Stimulated activated CD8-positive, alpha-beta memory T cell treated with anti-CD3 and anti-CD28 coated beads, Interleukin-15, amount 100 ng/mL, for 1 hour (primary cell): ENCODE measurements around the gene UBA1.

ENCODE experiments used
- DNase-seq: peaks from one replicate; pipeline ENCODE4 v3.0.0-alpha.2; 2020; ENCODE audit warnings: low read depth

The UBA1 gene

DNA sequence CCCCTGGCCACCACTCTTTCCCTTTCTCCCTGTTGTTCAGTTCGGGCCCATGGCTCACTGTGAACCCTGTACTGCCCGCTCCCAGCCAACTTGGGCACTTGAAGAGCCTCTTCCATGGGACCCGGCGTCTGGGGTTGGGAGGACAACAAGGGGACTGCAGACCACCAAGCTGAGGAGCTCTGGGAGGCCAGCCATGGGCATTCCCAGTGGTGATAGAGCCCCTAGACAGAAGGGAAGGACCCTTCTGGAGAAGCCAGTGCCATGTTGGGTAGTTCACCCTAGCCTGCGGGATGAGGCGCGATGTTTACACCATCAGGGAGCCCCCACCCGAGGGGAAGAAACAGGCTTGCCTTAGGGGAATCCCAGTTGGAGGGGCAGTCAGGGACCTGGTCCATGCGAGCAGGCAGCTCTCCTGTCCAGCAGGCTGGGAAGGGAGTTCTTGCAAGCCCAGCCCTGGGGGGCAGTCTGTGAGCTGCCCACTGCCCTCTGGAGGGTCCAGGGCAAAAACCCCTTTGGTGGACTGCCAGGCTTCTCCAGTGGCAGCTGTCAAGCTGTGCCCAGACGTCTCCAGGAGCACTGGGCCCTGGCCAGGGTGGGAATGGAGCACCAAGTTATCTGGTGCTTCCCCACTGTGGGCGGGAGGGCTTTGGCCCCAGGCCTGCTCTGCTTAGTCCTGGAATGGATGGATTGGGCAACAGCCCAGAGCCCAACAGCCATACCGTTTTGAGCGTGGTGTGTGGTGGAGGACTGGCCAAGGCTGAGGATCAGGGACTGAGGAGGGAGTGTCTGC lies 23.7 kb upstream of the UBA1 start:
- no peak for DNase-seq

- DNase-seq, result no peak
These were observed 22.6 kb upstream of the UBA1 start for GRCh38 chrX:47170861-47171692.

DNA sequence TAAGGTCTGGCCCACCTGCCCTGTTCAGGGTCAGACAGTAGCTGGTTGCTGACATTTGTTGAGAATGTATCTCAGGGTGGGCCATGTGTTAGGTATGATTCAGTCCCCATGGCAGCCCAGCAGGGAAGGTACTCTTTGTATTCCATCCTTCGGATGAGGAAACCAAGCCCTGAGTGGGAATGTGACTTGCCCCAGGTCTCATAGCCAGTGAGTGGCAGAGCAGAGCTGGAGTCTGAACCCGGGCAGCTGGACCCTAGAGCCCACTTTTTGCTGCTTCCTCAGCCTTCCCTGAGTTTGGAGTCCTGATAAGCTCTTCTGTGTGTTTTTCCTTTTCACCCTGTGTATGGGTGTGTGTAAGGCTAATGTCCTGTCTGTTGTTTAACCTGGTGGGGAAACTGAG lies 21.6 kb upstream of the UBA1 start:
- no peak for DNase-seq

- DNase-seq, result no peak
These were observed 21.1 kb upstream of the UBA1 start for GRCh38 chrX:47172549-47172948.

GRCh38 chrX:47172971-47173792 lies 20.4 kb upstream of the UBA1 start:
- no peak for DNase-seq

- no peak for DNase-seq
These were observed 19.3 kb upstream of the UBA1 start for GRCh38 chrX:47174376-47174775.

GRCh38 chrX:47174846-47175587 lies 18.6 kb upstream of the UBA1 start:
- DNase-seq, result no peak

GRCh38 chrX:47175588-47175980 lies 18.0 kb upstream of the UBA1 start:
- no peak for DNase-seq

DNA sequence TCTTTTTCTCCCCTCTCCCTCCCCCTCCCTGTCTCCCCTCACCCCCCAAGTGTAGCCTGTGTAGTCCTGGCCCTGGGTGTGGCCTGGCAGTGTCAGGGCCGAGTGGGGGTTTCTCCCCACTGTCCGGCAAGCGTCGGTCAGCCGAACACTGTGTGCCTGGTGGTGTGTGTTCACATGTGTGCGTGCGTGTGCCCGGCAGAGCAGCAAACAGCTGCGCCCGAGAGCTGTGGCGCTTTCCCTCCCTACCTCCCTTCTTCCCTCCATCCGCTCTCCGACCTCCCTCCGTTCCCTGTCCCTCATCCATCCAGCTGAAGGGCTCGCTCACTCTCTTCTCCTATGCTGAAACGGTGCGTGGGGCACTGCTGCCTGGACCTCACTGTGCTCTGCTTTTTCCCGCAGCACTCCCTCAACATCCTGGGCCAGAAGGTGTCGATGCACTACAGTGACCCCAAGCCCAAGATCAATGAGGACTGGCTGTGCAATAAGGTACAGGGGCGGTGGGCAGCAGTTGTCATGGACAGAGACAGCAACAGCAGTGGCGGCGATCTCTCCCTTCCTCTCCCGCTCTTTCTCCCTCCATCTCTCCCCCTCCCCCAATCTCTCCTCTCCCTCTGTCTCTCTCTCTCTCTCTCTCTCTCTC lies 17.4 kb upstream of the UBA1 start:
- no peak for DNase-seq

DNA sequence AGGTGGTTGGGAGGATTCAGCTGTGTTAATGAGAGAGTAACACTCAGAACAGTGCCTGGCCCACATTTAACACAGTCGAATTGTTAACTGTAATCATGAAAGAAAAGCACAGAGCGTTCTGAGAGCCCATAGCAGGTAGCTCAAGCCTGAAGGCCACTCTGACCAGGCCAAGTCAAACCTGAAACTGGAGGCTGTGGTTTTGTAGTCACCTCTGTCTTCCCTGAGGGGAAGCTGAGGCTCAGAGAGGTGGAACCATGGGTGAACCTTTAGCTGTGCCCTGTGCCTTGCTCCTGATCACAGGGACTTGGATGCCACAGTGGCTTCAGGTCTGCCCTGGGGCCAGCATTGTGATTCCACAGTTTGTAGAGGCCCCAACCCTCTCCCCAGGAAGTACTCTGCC lies 16.6 kb upstream of the UBA1 start:
- no peak for DNase-seq

GRCh38 chrX:47178337-47178736 lies 15.3 kb upstream of the UBA1 start:
- DNase-seq, result no peak

DNA sequence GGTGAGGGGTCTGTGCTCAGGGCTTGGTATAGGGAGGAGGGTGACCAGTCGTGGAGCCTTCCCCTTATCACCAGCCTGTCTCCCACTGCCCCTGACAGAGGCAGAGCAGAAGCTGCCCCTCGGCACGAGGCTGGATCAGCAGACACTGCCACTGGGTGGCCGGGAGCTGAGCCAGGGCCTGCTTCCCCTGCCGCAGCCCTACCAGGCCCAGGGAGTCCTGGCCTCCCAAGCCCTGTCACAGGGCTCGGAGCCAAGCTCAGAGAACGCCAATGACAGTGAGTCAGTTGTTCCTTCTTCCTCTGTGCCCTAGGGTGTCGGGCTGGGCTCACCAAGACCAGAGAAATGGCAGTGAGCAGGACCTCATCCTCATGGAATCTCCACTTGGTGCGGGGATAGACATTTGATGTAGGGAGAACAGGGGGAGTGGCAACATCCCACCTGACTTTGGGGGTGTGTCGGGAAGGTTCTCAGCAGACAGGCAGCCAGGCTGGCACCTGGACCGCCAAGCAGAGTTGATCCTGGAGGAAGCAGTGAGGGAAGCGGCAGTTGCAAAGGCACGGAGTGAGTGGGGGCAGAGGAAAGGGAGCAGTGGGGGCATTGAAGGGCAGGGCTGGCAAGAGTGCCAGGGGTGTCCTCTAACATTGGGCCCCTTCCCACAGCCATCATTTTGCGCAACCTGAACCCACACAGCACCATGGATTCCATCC lies 14.3 kb upstream of the UBA1 start:
- no peak for DNase-seq

GRCh38 chrX:47179928-47180255 lies 13.7 kb upstream of the UBA1 start:
- DNase-seq, result no peak

DNA sequence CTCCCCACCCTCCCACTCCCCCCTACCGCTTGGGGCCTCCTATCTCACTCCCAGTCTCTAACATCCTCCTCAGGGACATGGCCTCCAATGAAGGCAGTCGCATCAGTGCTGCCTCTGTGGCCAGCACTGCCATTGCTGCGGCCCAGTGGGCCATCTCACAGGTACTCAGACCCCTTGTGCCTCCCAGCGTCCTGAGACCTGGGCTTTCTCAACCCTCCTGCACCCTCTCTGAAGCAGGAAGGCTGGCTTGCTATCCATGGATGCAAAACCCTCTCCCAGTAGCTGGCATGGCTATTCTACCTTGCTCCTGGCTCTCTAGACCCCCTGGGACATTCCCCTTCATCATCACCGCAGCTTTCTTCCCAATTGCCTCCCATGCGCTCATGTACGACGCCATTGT lies 13.3 kb upstream of the UBA1 start:
- DNase-seq, result no peak

DNA sequence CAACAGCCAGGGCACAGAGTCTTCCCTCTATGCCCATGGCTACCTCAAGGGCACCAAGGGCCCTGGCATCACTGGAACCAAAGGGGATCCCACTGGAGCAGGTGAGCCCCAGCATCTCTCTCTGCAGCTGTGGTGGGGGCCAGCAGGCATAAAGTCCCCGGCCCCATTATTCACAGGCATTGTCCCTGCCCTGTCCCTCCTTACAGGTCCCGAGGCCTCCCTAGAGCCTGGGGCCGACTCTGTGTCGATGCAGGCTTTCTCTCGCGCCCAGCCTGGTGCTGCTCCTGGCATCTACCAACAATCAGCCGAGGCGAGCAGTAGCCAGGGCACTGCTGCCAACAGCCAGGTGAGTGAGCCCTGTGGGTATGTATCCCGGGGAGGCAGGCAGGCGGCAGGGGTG lies 12.3 kb upstream of the UBA1 start:
- DNase-seq, result no peak

DNA sequence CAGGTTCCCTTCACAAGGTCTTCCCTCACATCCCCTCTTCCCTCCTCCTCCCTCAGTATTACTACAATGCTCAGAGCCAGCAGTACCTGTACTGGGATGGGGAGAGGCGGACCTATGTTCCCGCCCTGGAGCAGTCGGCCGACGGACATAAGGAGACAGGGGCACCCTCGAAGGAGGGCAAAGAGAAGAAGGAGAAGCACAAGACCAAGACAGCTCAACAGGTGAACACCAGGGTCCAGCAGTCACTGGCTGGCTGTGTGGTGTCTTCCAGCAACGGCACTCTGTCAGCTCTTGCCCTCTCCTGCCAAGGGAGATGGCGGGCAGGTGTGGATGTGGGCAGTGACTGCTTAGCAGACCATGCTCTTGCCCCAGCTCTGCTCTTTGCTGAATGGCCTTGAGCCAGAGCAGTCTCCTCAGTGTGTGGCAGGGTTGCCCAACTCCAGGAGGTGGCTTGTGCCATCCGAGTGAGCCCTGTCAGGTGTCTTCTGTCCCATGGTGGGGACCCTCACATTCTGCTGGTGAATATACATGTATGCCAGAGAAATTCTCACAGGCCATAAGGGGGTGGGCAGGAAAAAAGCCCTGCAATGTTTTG lies 11.4 kb upstream of the UBA1 start:
- no peak for DNase-seq

GRCh38 chrX:47184486-47184885 lies 9.1 kb upstream of the UBA1 start:
- DNase-seq, result no peak

DNA sequence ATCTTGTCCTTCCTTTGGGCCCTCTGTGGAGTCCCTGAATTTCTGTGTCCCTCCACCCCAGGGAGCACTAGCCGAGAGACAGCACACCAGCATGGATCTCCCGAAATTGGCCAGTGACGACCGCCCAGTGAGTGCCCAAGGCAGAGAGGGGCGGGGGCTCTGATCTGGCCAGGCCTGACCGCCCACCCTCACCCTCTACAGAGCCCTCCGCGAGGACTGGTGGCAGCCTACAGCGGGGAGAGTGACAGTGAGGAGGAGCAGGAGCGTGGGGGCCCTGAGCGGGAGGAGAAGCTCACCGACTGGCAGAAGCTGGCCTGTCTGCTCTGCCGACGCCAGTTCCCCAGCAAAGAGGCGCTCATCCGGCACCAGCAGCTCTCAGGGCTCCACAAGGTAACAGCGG lies 8.4 kb upstream of the UBA1 start:
- no peak for DNase-seq

DNA sequence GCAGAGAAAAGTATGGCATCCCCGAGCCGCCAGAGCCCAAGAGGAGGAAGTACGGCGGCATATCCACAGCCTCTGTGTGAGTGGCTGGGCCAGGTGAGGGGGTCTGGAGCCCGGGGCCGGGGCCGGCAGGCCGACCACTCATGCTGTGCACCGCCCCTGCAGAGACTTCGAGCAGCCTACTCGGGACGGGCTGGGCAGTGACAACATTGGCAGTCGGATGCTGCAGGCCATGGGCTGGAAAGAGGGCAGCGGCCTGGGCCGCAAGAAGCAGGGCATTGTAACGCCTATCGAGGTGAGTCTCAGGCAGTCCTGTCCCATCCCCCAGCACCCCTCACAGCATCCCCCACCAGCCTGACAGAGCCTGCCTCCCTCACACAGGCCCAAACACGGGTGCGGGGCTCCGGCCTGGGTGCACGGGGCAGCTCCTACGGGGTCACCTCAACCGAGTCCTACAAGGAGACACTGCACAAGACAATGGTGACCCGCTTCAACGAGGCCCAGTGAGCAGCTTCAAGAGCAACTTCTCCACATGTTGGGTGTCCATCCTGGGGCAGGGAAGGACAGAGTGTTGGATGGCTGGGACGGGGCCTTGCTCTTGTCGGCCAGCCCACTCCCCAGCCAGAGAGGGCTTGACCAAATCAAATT lies 7.4 kb upstream of the UBA1 start:
- no peak for DNase-seq

DNA sequence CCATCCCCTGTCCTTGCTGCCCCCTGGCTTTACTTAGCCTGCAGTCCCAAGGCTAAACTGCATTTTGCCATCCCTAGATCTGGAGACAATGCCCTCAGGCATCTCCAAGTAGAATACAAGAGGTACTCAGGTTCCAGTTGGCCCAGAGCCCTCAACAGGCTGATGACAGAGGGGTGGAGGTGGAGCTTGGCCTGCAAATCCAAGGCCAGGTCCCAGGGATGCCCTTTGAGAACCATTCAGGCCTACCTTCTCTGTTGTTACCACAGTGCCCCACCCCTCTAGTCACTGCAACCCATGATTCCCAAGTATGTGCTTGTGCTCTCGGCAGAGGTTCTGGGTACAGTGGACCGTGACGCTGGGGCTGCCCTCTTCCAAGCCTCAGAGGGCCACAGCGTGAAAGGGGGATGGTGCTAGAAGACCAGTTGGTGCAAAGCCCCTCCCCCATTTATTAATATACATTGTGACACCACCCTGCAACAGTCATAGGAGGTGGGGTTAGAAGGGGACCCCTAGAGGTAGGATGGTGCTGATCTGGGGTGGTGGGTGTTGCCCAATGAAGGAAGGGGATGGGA lies 6.4 kb upstream of the UBA1 start:
- DNase-seq, result no peak
